Liver (tissue), 9 donors: ENCODE data around the gene ERO1B. TPM values are rescaled to one million over a fixed set of nuclear protein-coding genes. Genes with fewer than 3 reads are reported as not detected.
"Not testable (repeated sequence)": the region's sequence is repeated elsewhere in the genome, so short reads cannot be mapped to it uniquely, and the experiment has no call there.

ENCODE experiments used
- DNase-seq: peaks from one replicate; pipeline ENCODE4 v3.0.0-alpha.2; 2017; ENCODE audit warnings: low spot score
- H3K27ac ChIP-seq, 2 donors: one replicate each; pipeline ENCODE4 v1.7.0; 2013; ENCODE audit warnings: inconsistent platforms in 2 of 2, low read length in 2 of 2, control low read depth in 1 of 2, low read depth in 1 of 2, mild to moderate bottlenecking in 1 of 2
- H3K27me3 ChIP-seq, 4 donors: one replicate each; pipeline versions ENCODE4 v1.6.1 to v1.7.0; 2013; ENCODE audit warnings: low read length in 3 of 4, inconsistent platforms in 1 of 4, mild to moderate bottlenecking in 1 of 4, moderate library complexity in 1 of 4; ENCODE audit not compliant: control insufficient read depth in 4 of 4, insufficient read depth in 4 of 4
- H3K36me3 ChIP-seq, 4 donors: one replicate each; pipeline versions ENCODE4 v1.6.1 to v1.7.0; 2013; ENCODE audit warnings: low read length in 3 of 4, mild to moderate bottlenecking in 3 of 4, low read depth in 1 of 4, moderate library complexity in 1 of 4; ENCODE audit not compliant: control insufficient read depth in 4 of 4, insufficient read depth in 3 of 4
- H3K4me1 ChIP-seq, 4 donors: one replicate each; pipeline versions ENCODE4 v1.6.1 to v1.7.0; 2013; ENCODE audit warnings: low read length in 3 of 4, mild to moderate bottlenecking in 3 of 4, moderate library complexity in 1 of 4; ENCODE audit not compliant: control insufficient read depth in 4 of 4, insufficient read depth in 4 of 4
- H3K4me3 ChIP-seq, 3 donors: one replicate each; pipeline versions ENCODE4 v1.6.1 to v1.7.0; 2013; ENCODE audit warnings: low read length in 3 of 3, control low read depth in 1 of 3, low read depth in 1 of 3, mild to moderate bottlenecking in 1 of 3
- H3K9ac ChIP-seq, 2 donors: one replicate each; pipeline ENCODE4 v1.7.0; 2013; ENCODE audit warnings: low read length in 2 of 2, mild to moderate bottlenecking in 2 of 2, moderate library complexity in 2 of 2, control low read depth in 1 of 2, low read depth in 1 of 2
- H3K9me3 ChIP-seq, 4 donors: one replicate each; pipeline versions ENCODE4 v1.6.1 to v1.7.0; 2013; ENCODE audit warnings: low read length in 3 of 4; ENCODE audit not compliant: control insufficient read depth in 4 of 4
- CTCF ChIP-seq: fragments of 150-350 bp; IDR thresholded peaks from 2 replicates; pipeline ENCODE4 v1.5.1; 2017; ENCODE audit warnings: improper control_type of control experiment, low read depth, low read length; ENCODE audit not compliant: missing input control
- EGR1 ChIP-seq, 2 donors: IDR thresholded peaks; 2 replicates each; pipeline ENCODE4 v1.6.1; 2016 to 2018; ENCODE audit warnings: antibody characterized with exemption in 2 of 2, low read depth in 2 of 2
- FOXA1 ChIP-seq: IDR thresholded peaks from 2 replicates; pipeline ENCODE4 v1.6.1; 2016; ENCODE audit warnings: antibody characterized with exemption
- FOXA2 ChIP-seq: IDR thresholded peaks from 2 replicates; pipeline ENCODE4 v1.6.1; 2016; ENCODE audit warnings: antibody characterized with exemption
- GABPA ChIP-seq, 2 donors: IDR thresholded peaks in 1 of 2; conservative IDR thresholded peaks in 1 of 2; 2 replicates each; pipeline ENCODE4 v1.6.1; 2016; ENCODE audit warnings: antibody characterized with exemption in 2 of 2, mild to moderate bottlenecking in 1 of 2, moderate library complexity in 1 of 2
- HNF4A ChIP-seq, 2 donors: conservative IDR thresholded peaks; 2 replicates each; pipeline ENCODE4 v1.6.1; 2016; ENCODE audit warnings: antibody characterized with exemption in 2 of 2, mild to moderate bottlenecking in 2 of 2
- HNF4G ChIP-seq: IDR thresholded peaks from 2 replicates; pipeline ENCODE4 v1.6.1; 2016; ENCODE audit warnings: antibody characterized with exemption
- JUND ChIP-seq, 2 donors: IDR thresholded peaks; 2 replicates each; pipeline ENCODE4 v1.6.1; 2016; ENCODE audit warnings: antibody characterized with exemption in 2 of 2
- MAX ChIP-seq: IDR thresholded peaks from 2 replicates; pipeline ENCODE4 v1.6.1; 2016; ENCODE audit warnings: antibody characterized with exemption
- RAD21 ChIP-seq, 2 donors: IDR thresholded peaks; 2 replicates each; pipeline ENCODE4 v1.6.1; 2016; ENCODE audit warnings: antibody characterized with exemption in 2 of 2, mild to moderate bottlenecking in 2 of 2
- REST ChIP-seq: IDR thresholded peaks from 2 replicates; pipeline ENCODE4 v1.6.1; 2016; ENCODE audit warnings: antibody characterized with exemption, mild to moderate bottlenecking
- RXRA ChIP-seq, 2 donors: IDR thresholded peaks; 2 replicates each; pipeline ENCODE4 v1.6.1; 2017 to 2018; ENCODE audit warnings: antibody characterized with exemption in 2 of 2, mild to moderate bottlenecking in 1 of 2
- TAF1 ChIP-seq: conservative IDR thresholded peaks from 2 replicates; pipeline ENCODE4 v1.6.1; 2016; ENCODE audit warnings: antibody characterized with exemption, mild to moderate bottlenecking
- YY1 ChIP-seq: IDR thresholded peaks from 2 replicates; pipeline ENCODE4 v1.6.1; 2016; ENCODE audit warnings: antibody characterized with exemption, mild to moderate bottlenecking
- WGBS: extraction: QIAGEN DNeasy Blood & Tissue Kit; methylation state at CpG from one replicate; pipeline ENCODE4 v1.1.7; 2013; 5-methylcytosine and 5-hydroxymethylcytosine counted together
- polyA plus RNA-seq, 2 donors: library from polyadenylated mRNA; stranded (reverse) in 1 of 2; unstranded in 1 of 2; fragments of 200-250 nt in 1 of 2; fragments of >200 nt in 1 of 2; fragmentation: Nextera tagmentation in 1 of 2; extraction: Ambion mirVana in 1 of 2; gene quantifications; one replicate each; pipeline versions ENCODE4 v1.2.1 to v1.2.3, GENCODE V29; 2013 to 2015
- total RNA-seq, 2 donors: library from RNA; depleted of rRNA; stranded (reverse); fragments of >200 nt; gene quantifications; one replicate each; pipeline ENCODE4 v1.2.3, GENCODE V29; 2014
- TF ChIP-seq, protein P1 (sequence below): IDR thresholded peaks from 2 replicates; pipeline ENCODE4 v1.6.1; 2016; ENCODE audit warnings: antibody characterized with exemption
- TF ChIP-seq, protein P2 (sequence below): IDR thresholded peaks from 2 replicates; pipeline ENCODE4 v1.6.1; 2016; ENCODE audit warnings: antibody characterized with exemption
- donor health status: healthy.
- donor health status: healthy.
- donor health status: healthy.
- donor health status: healthy.
- donor health status: healthy.

The ERO1B gene
- total and polyA plus RNA-seq, 4 donors: 5.5 to 22.9 (median 8.9) TPM

DNA sequence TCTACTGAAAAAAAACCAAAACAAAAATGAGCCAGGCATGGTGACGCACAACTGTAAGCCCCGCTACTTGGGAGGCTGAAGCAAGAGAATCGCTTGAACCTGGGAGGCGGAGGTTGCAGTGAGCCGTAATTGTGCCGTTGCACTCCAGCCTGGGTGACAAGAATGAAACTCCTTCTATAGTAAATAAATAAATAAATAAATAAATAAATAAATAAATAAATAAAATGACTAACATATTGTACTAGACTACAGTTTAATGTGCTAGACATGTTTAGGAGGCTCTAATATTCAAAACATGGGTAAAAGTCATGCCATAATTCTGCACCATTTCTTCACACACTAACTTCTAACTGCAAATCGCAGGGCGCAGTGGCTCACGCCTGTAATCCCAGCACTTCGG is 33.3 kb upstream of the ERO1B start (continued):
- TF ChIP-seq, protein P1, sequence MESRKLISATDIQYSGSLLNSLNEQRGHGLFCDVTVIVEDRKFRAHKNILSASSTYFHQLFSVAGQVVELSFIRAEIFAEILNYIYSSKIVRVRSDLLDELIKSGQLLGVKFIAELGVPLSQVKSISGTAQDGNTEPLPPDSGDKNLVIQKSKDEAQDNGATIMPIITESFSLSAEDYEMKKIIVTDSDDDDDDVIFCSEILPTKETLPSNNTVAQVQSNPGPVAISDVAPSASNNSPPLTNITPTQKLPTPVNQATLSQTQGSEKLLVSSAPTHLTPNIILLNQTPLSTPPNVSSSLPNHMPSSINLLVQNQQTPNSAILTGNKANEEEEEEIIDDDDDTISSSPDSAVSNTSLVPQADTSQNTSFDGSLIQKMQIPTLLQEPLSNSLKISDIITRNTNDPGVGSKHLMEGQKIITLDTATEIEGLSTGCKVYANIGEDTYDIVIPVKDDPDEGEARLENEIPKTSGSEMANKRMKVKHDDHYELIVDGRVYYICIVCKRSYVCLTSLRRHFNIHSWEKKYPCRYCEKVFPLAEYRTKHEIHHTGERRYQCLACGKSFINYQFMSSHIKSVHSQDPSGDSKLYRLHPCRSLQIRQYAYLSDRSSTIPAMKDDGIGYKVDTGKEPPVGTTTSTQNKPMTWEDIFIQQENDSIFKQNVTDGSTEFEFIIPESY: no peak
- TF ChIP-seq FOXA2 (no peak), REST (no peak), YY1 (no peak)

- H3K9me3 ChIP-seq, DNase-seq, H3K4me3 ChIP-seq, H3K27me3 ChIP-seq, H3K4me1 ChIP-seq, H3K27ac ChIP-seq, H3K36me3 ChIP-seq, H3K9ac ChIP-seq: not testable (repeated sequence)
- 91% methylated on average over 5 of the region's 5 CpGs for WGBS
Observed at GRCh38 chr1:236314050-236314449, 32.3 kb upstream of the ERO1B start.

DNA sequence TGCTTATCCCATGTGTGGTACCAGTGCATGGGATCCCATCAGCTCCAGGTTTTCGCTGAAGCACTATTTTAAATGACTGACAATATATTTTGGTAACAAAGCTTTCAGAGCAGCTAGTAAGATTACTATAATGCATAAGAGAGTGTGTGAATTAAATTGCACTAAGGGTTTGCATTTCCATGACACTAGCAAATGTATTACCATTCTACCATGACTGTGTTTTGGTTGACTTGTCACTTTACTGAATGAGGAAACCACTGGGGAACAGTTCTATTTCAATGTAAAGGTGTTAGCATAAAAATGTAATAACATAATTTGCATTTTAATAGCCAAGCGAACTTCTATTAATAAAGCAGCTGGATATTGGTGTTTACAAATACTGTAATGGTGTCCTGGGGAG is 31.7 kb upstream of the ERO1B start:
- H3K9me3 ChIP-seq: no peaks in the 10 kb centered on the region
- H3K9ac ChIP-seq: no peak overlapping the region
- DNase-seq: no peak
- H3K36me3 ChIP-seq: no peaks in the 10 kb centered on the region
- WGBS: 93% methylated on average over 2 of the region's 2 CpGs
- H3K4me3 ChIP-seq: no peak overlapping the region
- no peaks in the 10 kb centered on the region for H3K27me3 ChIP-seq
- TF ChIP-seq YY1: no peak
- no peaks in the 10 kb centered on the region for H3K4me1 ChIP-seq
- no peak overlapping the region for H3K27ac ChIP-seq

DNA sequence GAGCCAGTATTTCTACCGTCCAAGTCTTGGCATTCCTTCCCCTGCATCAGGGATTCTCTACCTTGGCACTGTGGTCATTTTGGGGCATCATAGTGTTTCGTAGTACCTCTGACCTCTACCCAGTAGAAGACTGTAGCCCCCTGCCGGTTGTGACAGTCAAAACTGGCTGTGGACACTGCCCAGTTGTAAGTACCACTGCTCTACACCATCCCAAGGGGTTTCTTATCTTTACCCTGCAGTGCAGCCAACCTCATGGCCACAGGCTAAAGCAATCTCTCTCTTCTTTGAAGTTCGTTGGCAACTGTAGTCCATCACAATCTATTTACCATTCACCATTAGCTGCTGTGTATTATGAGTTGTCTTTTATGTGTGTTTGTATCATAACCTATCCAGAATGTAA is 29.3 kb upstream of the ERO1B start:
- WGBS: 67% methylated on average over 4 of the region's 4 CpGs
- TF ChIP-seq EGR1 (IDR thresholded peaks at IDR 0.05; ENCODE audit: low read depth in 2 of 2) (no peak), MAX (no peak), RXRA (IDR thresholded peaks at IDR 0.05) (no peak), YY1 (no peak), HNF4G (no peak), JUND (IDR thresholded peaks at IDR 0.05) (no peak), HNF4A (conservative IDR thresholded peaks at IDR 0.05) (no peak), FOXA1 (no peak), REST (no peak), RAD21 (IDR thresholded peaks at IDR 0.05) (no peak), GABPA (IDR thresholded peaks at IDR 0.05 in 1 of 2, conservative IDR thresholded peaks at IDR 0.05 in 1 of 2) (no peak), CTCF (no peak), TAF1 (no peak)
- TF ChIP-seq, protein P2, sequence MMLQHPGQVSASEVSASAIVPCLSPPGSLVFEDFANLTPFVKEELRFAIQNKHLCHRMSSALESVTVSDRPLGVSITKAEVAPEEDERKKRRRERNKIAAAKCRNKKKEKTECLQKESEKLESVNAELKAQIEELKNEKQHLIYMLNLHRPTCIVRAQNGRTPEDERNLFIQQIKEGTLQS: no peak

More for the DNA sequence above, 29.3 kb upstream of the ERO1B start:
- Histone ChIP-seq H3K4me1 (no peaks in the 10 kb centered on the region), H3K27me3 (no peaks in the 10 kb centered on the region), H3K9ac (no peak overlapping the region), H3K27ac (no peak overlapping the region), H3K4me3 (no peak overlapping the region), H3K36me3 (no peaks in the 10 kb centered on the region), H3K9me3 (no peaks in the 10 kb centered on the region)
- no peak for DNase-seq
